Measurements from ENCODE around the gene GUCA2B.

The GUCA2B gene

DNA sequence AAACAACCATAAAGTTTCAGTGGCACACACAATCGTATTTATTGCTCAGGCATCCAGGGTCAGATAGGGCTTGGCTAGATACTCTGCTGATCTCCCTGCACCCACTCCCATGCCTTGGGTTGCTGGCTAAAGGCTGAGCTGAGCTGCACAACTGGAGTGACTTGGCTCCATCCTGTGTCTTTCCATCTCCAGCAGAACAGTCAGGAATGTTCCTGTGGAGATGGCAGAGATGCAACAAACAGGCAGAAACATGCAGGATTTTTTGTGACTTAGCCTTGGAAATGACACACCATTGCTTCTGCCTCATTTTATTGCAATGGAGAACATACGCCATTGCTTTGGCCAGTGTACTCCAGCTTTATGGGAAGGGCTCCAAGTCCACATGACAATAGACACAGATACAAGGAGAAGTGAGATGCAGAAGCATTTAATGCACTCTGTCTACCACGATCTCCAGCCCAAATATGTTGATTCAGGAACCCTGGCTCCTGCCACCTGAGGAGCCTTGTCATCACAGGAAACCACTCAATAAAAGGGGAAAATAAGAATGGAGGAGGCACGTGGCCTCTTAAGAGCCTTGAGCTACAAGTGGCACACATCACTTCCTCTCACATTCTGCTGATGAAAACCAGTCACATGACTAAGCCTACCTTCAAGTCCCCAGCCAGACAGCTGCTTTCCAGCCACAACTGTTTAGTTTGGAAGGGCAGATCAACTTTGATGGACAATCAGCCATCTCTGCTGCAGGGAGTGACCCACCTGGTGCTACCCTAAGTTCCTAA is 10.1 kb upstream of the GUCA2B start:
- Histone ChIP-seq H3K4me1 (ENCODE audit: control insufficient read depth in 1 of 2, insufficient read depth in 1 of 2, low read depth in 1 of 2, low read length in 1 of 2) (no peaks in the 10 kb centered on the region), H3K27me3 (peaks cover 33% of the 10 kb centered on the region), H3K36me3 (no peaks in the 10 kb centered on the region), H3K4me3 (ENCODE audit: low read depth in 1 of 2, low read length in 1 of 2) (no peak overlapping the region), H3K9me3 (no peaks in the 10 kb centered on the region), H3K27ac (no peak overlapping the region)
- TF ChIP-seq, protein P1, sequence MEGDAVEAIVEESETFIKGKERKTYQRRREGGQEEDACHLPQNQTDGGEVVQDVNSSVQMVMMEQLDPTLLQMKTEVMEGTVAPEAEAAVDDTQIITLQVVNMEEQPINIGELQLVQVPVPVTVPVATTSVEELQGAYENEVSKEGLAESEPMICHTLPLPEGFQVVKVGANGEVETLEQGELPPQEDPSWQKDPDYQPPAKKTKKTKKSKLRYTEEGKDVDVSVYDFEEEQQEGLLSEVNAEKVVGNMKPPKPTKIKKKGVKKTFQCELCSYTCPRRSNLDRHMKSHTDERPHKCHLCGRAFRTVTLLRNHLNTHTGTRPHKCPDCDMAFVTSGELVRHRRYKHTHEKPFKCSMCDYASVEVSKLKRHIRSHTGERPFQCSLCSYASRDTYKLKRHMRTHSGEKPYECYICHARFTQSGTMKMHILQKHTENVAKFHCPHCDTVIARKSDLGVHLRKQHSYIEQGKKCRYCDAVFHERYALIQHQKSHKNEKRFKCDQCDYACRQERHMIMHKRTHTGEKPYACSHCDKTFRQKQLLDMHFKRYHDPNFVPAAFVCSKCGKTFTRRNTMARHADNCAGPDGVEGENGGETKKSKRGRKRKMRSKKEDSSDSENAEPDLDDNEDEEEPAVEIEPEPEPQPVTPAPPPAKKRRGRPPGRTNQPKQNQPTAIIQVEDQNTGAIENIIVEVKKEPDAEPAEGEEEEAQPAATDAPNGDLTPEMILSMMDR (IDR thresholded peaks at IDR 0.05): no peak

DNA sequence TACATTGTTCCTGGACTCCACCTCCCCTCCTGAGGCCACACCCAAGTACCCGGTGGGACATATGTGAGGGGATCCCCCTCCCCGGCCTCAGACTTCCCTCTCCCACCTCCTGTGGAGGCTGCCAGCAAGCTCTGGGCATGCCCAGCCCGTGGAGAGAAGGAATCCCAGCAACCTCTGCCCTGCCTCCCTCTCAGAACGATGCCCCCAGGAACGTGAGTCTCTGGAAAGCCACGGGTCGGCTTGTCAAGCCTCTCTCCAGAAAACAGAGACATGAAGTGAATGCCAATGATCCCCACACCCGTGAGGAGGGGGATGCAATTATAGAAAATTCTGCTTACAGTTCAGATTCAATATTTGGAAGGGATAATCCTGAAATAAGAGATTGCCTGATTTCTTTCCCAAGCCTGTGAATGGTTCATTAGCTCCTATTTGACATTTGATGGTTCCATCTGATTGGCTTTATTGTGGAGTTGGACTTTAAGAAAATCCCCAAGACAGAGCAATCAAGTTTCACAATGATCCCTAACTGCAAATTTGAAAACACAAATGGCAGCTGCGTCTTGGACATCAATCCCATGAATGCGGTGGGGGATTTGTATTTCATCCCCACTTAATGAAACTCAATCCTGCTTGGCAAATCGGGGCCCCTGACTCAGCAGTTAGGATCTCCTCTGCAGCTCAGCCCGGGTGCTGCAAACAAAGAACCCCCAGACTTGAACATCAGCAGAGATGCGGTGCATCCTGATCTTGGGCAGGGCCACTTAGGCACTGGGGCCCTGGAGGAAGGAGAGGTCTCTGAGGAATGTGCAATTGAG is 9.1 kb upstream of the GUCA2B start:
- no peaks in the 10 kb centered on the region for H3K4me1 ChIP-seq (ENCODE audit: control insufficient read depth in 1 of 2, insufficient read depth in 1 of 2, low read depth in 1 of 2, low read length in 1 of 2)
- TF ChIP-seq, protein P1 (IDR thresholded peaks at IDR 0.05): no peak
- H3K27ac ChIP-seq: no peak overlapping the region
- H3K36me3 ChIP-seq: no peaks in the 10 kb centered on the region
- no peaks in the 10 kb centered on the region for H3K9me3 ChIP-seq
- H3K4me3 ChIP-seq (ENCODE audit: low read depth in 1 of 2, low read length in 1 of 2): no peak overlapping the region
- H3K27me3 ChIP-seq: peaks cover 33% of the 10 kb centered on the region

DNA sequence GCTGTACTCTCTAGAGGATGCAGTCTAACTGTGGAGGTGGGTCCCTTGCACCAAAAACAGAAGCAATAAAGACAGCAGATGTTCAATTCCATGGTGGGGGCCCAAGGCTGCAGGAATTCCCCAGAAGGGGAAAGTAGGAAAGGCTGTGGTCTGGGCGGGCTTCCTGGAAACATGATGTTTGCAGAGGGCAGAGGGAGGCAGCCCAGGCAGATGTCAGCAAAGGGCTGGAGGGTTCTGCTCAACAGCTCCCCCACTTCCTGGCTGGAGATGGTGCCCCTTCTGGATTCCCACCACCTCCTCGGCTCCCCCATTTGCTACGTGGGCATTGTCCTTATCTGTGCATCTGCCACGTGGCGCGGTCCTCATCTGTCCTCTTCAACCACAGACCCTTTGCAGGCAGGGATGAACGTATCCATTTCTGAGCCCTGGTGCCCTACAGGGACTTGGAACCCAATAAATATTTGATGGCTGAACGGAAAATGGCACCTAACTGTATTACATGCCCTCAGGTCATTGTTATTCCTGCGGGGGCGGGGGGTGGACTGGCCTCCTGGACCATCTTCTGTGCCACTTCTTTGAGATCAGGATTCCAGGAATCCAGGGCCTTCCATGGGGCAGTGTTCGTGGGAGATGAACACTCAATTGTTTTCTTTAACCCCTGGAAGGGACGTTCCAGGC is 8.4 kb upstream of the GUCA2B start:
- TF ChIP-seq, protein P1 (IDR thresholded peaks at IDR 0.05): no peak

DNA sequence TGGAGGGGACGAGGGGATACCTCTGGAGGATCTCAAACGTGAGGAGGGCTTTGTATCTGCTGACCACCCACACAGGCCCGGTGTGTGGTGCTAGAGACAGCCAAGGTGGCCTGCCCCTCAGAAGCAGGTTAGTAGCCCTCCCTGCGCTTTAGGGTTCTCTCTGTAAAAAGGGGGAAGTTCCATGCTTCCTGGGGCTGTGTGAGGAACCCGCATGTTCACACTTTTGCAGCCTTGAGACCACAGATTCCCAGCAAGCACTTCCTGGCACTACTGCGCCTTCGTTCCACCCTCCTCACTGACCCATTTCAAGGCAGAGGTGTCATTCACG is 7.9 kb upstream of the GUCA2B start:
- H3K36me3 ChIP-seq: no peaks in the 10 kb centered on the region
- no peak overlapping the region for H3K4me3 ChIP-seq (ENCODE audit: low read depth in 1 of 2, low read length in 1 of 2)
- H3K27ac ChIP-seq: no peak overlapping the region
- peaks cover 33% of the 10 kb centered on the region for H3K27me3 ChIP-seq
- H3K4me1 ChIP-seq (ENCODE audit: control insufficient read depth in 1 of 2, insufficient read depth in 1 of 2, low read depth in 1 of 2, low read length in 1 of 2): no peaks in the 10 kb centered on the region
- TF ChIP-seq, protein P1 (IDR thresholded peaks at IDR 0.05): no peak
- no peaks in the 10 kb centered on the region for H3K9me3 ChIP-seq

More for the DNA sequence above, 8.4 kb upstream of the GUCA2B start:
- H3K4me1 ChIP-seq (ENCODE audit: control insufficient read depth in 1 of 2, insufficient read depth in 1 of 2, low read depth in 1 of 2, low read length in 1 of 2): no peaks in the 10 kb centered on the region
- no peaks in the 10 kb centered on the region for H3K36me3 ChIP-seq
- H3K27ac ChIP-seq: no peak overlapping the region
- peaks cover 33% of the 10 kb centered on the region for H3K27me3 ChIP-seq
- no peak overlapping the region for H3K4me3 ChIP-seq (ENCODE audit: low read depth in 1 of 2, low read length in 1 of 2)
- H3K9me3 ChIP-seq: no peaks in the 10 kb centered on the region

DNA sequence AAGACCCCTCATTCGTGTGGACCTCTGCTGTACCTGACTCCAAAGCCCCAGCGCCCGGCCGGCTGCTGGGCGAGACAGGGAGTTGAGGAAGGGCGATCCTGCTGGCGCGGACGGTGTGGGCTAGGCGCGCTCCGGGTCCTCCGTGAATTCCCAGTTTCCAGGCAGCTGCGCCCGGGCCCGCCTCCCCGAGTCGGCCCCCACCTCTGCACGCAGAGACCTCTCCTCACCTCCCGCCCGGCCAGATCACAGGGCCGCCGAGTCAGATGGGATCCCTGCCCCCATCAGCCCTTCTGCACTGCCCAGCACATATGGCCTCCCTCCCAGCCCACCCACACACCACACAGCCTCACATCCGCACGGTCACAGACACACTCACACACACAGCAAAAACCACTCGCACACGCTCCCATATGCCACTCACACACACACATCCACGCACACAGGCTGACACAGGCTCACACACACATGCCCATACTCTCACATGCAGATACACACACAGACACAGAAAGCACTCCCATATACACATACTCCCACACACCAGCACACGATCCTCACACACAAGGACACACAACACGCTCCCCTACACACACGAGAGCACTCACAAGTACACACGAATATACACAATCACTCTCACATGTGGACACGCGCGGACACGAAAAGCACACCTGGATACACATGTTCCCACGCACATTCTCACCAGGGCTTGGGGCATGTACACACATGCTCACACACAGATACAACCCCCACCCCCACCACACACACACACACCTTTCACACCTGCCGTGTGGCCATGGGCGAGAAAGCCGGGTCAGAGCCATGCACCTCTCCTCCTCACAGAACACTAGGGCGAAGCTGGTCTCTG is 7.2 kb upstream of the GUCA2B start:
- TF ChIP-seq, protein P1 (IDR thresholded peaks at IDR 0.05): no peak
- Histone ChIP-seq H3K36me3 (no peaks in the 10 kb centered on the region), H3K27ac (no peak overlapping the region), H3K9me3 (no peaks in the 10 kb centered on the region), H3K27me3 (peaks cover 33% of the 10 kb centered on the region), H3K4me1 (ENCODE audit: control insufficient read depth in 1 of 2, insufficient read depth in 1 of 2, low read depth in 1 of 2, low read length in 1 of 2) (no peaks in the 10 kb centered on the region), H3K4me3 (ENCODE audit: low read depth in 1 of 2, low read length in 1 of 2) (no peak overlapping the region)
